Gastrocnemius medialis (tissue), 4 donors: ENCODE data around the gene ICA1L.

ENCODE experiments used
- POLR2A ChIP-seq, 2 donors: fragments of 450-650 bp; IDR thresholded peaks; one replicate each; pipeline ENCODE4 v1.6.1; 2017; ENCODE audit warnings: antibody characterized with exemption in 2 of 2, mild to moderate bottlenecking in 2 of 2, moderate library complexity in 2 of 2
- TF ChIP-seq, protein P1 (sequence below), 5 experiments: fragments of 450-650 bp in 3 of 5; fragments of 200-600 bp in 2 of 5; sonication (generic) in 2 of 5; IDR thresholded peaks in 4 of 5; conservative IDR thresholded peaks in 1 of 5; 1 replicate in 4 of 5; 2 replicates in 1 of 5; pipeline ENCODE4 v1.5.1; 2016 to 2019; ENCODE audit warnings: antibody characterized with exemption in 5 of 5, mild to moderate bottlenecking in 3 of 5, moderate library complexity in 3 of 5

DNA sequence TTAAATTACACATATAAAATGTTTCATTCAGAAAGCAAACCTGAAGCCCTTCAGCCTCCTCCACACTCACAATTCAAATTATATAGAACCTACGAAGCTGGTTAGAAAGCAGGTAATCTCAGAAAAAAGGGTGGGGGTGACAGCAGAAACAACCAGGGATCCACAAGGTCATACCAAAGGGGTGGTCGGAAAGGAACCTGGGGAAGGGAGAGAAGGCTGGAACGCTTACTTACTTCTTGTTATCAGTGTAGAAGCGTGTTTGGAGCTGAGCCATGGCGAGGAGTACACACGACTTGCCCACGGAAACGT is 39.6 kb upstream of the ICA1L start:
- TF ChIP-seq, protein P1, sequence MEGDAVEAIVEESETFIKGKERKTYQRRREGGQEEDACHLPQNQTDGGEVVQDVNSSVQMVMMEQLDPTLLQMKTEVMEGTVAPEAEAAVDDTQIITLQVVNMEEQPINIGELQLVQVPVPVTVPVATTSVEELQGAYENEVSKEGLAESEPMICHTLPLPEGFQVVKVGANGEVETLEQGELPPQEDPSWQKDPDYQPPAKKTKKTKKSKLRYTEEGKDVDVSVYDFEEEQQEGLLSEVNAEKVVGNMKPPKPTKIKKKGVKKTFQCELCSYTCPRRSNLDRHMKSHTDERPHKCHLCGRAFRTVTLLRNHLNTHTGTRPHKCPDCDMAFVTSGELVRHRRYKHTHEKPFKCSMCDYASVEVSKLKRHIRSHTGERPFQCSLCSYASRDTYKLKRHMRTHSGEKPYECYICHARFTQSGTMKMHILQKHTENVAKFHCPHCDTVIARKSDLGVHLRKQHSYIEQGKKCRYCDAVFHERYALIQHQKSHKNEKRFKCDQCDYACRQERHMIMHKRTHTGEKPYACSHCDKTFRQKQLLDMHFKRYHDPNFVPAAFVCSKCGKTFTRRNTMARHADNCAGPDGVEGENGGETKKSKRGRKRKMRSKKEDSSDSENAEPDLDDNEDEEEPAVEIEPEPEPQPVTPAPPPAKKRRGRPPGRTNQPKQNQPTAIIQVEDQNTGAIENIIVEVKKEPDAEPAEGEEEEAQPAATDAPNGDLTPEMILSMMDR (IDR thresholded peaks at IDR 0.05 in 4 of 5, conservative IDR thresholded peaks at IDR 0.05 in 1 of 5): no peak
- TF ChIP-seq POLR2A (IDR thresholded peaks at IDR 0.05): no peak
